Loucy (cell line): ENCODE data around the gene VAV2.

ENCODE experiments used
- CTCF ChIP-seq: fragments of 200-600 bp; sonication (generic); conservative IDR thresholded peaks from 2 replicates; pipeline ENCODE4 v1.5.1; 2014; ENCODE audit warnings: mild to moderate bottlenecking, antibody characterized with exemption, low read length
- EZH2phosphoT487 ChIP-seq: fragments of 200-600 bp; IDR thresholded peaks from 2 replicates; pipeline ENCODE4 v1.6.1; 2018; ENCODE audit warnings: antibody characterized with exemption, mild to moderate bottlenecking, moderate library complexity, borderline replicate concordance

GRCh38 chr9:134024214-134024792, 32.2 kb upstream of the VAV2 start:
- TF ChIP-seq CTCF (no peak), EZH2phosphoT487 (no peak)
